ENCODE results near the gene C1QTNF3. TPM values are rescaled to one million over a fixed set of nuclear protein-coding genes. Genes with fewer than 3 reads are reported as not detected.

The C1QTNF3 gene
- total RNA-seq, 3 donors from 2014 or later (not counting 1 experiment from before 2014, with no cell fraction given), result 10.5 to 11.4 (median 11.3) TPM

DNA sequence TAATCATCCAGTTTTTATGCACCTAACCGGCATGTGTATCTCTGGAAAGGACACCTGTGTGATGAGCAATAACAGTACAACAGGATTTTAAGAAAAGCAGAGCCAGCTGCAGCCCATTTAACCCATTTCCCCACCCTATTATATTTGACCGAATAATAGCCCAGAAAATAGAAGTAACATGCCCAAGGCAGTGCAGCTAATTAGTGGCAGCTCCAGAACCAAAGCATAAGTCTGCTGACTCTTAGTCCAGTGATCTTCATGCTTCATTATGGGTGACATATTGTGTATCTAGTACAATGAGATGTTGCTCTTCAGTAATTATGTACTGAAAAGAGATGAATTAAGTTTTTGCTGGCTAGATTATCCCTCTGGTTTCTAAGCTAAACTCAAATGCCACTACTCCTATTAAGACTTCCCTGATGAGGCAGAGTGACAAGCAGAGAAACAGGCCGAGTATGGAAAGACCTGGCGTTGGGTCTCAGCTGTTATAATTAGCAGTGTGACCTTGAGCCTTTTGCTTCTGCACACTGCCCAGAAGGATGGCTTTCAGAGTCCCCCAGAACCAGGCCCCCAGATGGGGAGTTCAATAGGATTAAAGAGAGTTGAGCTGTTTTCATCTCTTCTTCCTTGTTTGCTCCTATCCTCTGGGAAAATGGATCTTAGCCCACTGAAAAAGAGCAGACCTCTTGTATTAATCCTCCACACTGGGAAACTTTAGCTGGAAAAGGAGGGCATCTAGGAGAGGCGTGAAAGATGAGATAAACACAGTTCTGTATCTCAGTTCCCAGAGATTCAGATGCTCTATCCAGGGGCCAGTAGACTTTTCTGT is 10.8 kb upstream of the C1QTNF3 start:
- peaks cover 7% of the 10 kb centered on the region for H3K36me3 Mint-ChIP-seq
- TF ChIP-seq, protein P1, sequence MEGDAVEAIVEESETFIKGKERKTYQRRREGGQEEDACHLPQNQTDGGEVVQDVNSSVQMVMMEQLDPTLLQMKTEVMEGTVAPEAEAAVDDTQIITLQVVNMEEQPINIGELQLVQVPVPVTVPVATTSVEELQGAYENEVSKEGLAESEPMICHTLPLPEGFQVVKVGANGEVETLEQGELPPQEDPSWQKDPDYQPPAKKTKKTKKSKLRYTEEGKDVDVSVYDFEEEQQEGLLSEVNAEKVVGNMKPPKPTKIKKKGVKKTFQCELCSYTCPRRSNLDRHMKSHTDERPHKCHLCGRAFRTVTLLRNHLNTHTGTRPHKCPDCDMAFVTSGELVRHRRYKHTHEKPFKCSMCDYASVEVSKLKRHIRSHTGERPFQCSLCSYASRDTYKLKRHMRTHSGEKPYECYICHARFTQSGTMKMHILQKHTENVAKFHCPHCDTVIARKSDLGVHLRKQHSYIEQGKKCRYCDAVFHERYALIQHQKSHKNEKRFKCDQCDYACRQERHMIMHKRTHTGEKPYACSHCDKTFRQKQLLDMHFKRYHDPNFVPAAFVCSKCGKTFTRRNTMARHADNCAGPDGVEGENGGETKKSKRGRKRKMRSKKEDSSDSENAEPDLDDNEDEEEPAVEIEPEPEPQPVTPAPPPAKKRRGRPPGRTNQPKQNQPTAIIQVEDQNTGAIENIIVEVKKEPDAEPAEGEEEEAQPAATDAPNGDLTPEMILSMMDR (IDR thresholded peaks at IDR 0.05), result no peak
- H3K27ac Mint-ChIP-seq, result no peak overlapping the region
- no peaks in the 10 kb centered on the region for H3K27me3 Mint-ChIP-seq (ENCODE audit: low read depth in 2 of 2)
- peaks cover 8% of the 10 kb centered on the region for H3K36me3 ChIP-seq (ENCODE audit: control insufficient read depth, insufficient read depth, low read length)
- H3K4me1 ChIP-seq (ENCODE audit: control insufficient read depth, insufficient read depth, low read length), result no peaks in the 10 kb centered on the region
- no peak for ATAC-seq
- H3K9me3 Mint-ChIP-seq, result no peaks in the 10 kb centered on the region
- no peak overlapping the region for H3K27ac ChIP-seq (ENCODE audit: low read length)
- peaks cover 6 to 27% of the 10 kb centered on the region in 2 donors for H3K4me1 Mint-ChIP-seq
- H3K27me3 ChIP-seq (ENCODE audit: control insufficient read depth, insufficient read depth, low read length), result no peaks in the 10 kb centered on the region
- no peak overlapping the region for H3K4me3 Mint-ChIP-seq
- intact Hi-C loops (cut with micrococcal nuclease), result no loop called here
- no peaks in the 10 kb centered on the region for H3K9me3 ChIP-seq (ENCODE audit: control insufficient read depth, insufficient read depth, low read length)
- DNase-seq, result no peak
- no peak overlapping the region for H3K4me3 ChIP-seq (ENCODE audit: low read length)
- 100% methylated on average over 5 of the region's 5 CpGs for WGBS (ENCODE audit: insufficient coverage)

DNA sequence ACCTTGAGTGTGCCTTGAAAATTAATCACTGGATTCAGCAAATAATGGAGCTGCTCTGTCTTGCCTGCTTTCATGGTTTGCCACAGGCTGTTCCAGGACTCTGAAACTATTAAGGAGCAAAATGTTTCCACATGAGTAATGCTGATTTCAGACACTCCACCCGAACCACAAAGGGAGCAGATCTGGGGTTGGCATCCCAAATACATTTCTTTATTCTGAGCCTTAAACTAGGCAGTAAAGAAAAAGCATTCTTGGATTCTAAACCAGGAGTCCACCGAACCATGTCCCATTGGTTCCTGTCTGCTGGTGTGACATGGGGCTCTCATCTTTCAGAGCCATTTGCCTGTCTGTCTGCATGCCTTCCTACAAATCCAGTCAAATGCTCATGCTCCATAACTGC is 10.1 kb upstream of the C1QTNF3 start:
- Mint-ChIP-seq H3K4me1 (peaks cover 8 to 29% of the 10 kb centered on the region in 2 donors), H3K27ac (no peak overlapping the region), H3K4me3 (no peak overlapping the region), H3K27me3 (ENCODE audit: low read depth in 2 of 2) (no peaks in the 10 kb centered on the region), H3K36me3 (peaks cover 7% of the 10 kb centered on the region), H3K9me3 (no peaks in the 10 kb centered on the region)
- H3K9me3 ChIP-seq (ENCODE audit: control insufficient read depth, insufficient read depth, low read length), result no peaks in the 10 kb centered on the region
- TF ChIP-seq, protein P1 (IDR thresholded peaks at IDR 0.05), result no peak
- ATAC-seq (no peak), DNase-seq (no peak)
- no peaks in the 10 kb centered on the region for H3K27me3 ChIP-seq (ENCODE audit: control insufficient read depth, insufficient read depth, low read length)
- intact Hi-C loops (cut with micrococcal nuclease), result no loop called here
- H3K36me3 ChIP-seq (ENCODE audit: control insufficient read depth, insufficient read depth, low read length), result peaks cover 8% of the 10 kb centered on the region
- H3K4me1 ChIP-seq (ENCODE audit: control insufficient read depth, insufficient read depth, low read length), result no peaks in the 10 kb centered on the region
- 88% methylated on average over 2 of the region's 2 CpGs for WGBS (ENCODE audit: insufficient coverage)
- no peak overlapping the region for H3K4me3 ChIP-seq (ENCODE audit: low read length)
- no peak overlapping the region for H3K27ac ChIP-seq (ENCODE audit: low read length)

DNA sequence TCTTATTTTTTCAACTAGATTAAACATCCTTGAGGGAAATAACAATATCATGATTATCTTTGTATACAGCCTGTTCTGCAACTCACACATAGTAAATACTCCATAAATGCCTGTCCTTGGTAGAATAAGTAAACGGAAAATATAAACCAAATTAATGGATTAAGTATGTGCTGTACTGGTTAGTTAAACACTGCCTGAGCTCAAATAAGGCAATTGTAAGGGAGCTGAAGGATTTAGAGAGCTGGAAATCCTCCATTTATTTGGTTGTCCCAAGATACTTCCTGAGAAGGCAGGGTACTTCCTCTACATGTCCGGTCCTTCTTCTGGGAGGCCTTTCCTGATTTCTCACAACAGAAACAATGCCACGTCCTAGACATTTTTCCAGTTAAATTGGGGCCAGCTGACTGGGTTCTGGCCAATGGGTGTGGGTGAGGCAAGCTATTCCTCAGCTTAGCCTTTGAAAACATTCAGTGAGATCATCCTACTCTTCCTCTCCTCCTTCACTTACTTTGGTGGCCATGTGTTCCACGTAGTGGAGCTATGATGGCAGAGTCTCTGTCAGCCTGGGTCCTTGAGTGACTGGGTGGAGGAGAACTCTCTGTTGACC is 8.5 kb upstream of the C1QTNF3 start:
- H3K27ac Mint-ChIP-seq, result no peak overlapping the region
- H3K4me1 Mint-ChIP-seq, result peaks cover 14 to 30% of the 10 kb centered on the region in 2 donors
- 96% methylated on average over 3 of the region's 4 CpGs for WGBS (ENCODE audit: insufficient coverage)
- no peaks in the 10 kb centered on the region for H3K9me3 Mint-ChIP-seq
- Histone ChIP-seq H3K27ac (ENCODE audit: low read length) (no peak overlapping the region), H3K9me3 (ENCODE audit: control insufficient read depth, insufficient read depth, low read length) (no peaks in the 10 kb centered on the region), H3K36me3 (ENCODE audit: control insufficient read depth, insufficient read depth, low read length) (peaks cover 6% of the 10 kb centered on the region), H3K4me1 (ENCODE audit: control insufficient read depth, insufficient read depth, low read length) (peaks cover 4% of the 10 kb centered on the region), H3K27me3 (ENCODE audit: control insufficient read depth, insufficient read depth, low read length) (no peaks in the 10 kb centered on the region), H3K4me3 (ENCODE audit: low read length) (no peak overlapping the region)
- intact Hi-C loops (cut with micrococcal nuclease), result no loop called here
- H3K27me3 Mint-ChIP-seq (ENCODE audit: low read depth in 2 of 2), result no peaks in the 10 kb centered on the region
- H3K4me3 Mint-ChIP-seq, result no peak overlapping the region
- H3K36me3 Mint-ChIP-seq, result peaks cover 7% of the 10 kb centered on the region
- TF ChIP-seq, protein P1 (IDR thresholded peaks at IDR 0.05), result no peak
- DNase-seq, result no peak
- ATAC-seq, result no peak

All from natural killer cell (primary cell).